GM12878 (cell line): ENCODE measurements around the gene SLC22A31. TPM values are rescaled to one million over a fixed set of nuclear protein-coding genes. Genes with fewer than 3 reads are reported as not detected.
"Not testable (repeated sequence)": the region's sequence is repeated elsewhere in the genome, so short reads cannot be mapped to it uniquely, and the experiment has no call there.

ENCODE experiments used
- ATAC-seq: fragments of 200-7000 bp; cut with Tn5 transposase; 3 replicates; pipeline ENCODE4 v1.9.1; 2020; ENCODE audit warnings: mild to moderate bottlenecking, moderate library complexity
- BruUV-seq: library from RNA; stranded (reverse); fragments of 400-500 nt; replicated peaks from 2 replicates; lab custom pipeline; 2021; lab: Mats Ljungman, UMichigan
- CTCF ChIA-PET: fragments of 300-600 bp; sonication (Branson Sonifier 250); formaldehyde crosslinking; extraction: SDS; loops from one replicate; lab custom pipeline; 2021; ENCODE audit warnings: inconsistent platforms; lab: Yijun Ruan, JAX
- POLR2A ChIA-PET: fragments of 350-600 bp; formaldehyde crosslinking; extraction: SDS; loops from one replicate; lab custom pipeline; 2021; ENCODE audit warnings: inconsistent platforms; lab: Charles Lee
- RAD21 ChIA-PET: fragments of 300-600 bp; sonication (Branson Sonifier 250); formaldehyde crosslinking; loops from one replicate; lab custom pipeline; 2023; ENCODE audit warnings: antibody characterized with exemption; ENCODE audit not compliant: unreplicated experiment; lab: Charles Lee
- SMC1A ChIA-PET: fragments of 300-600 bp; sonication (Branson Sonifier 250); formaldehyde crosslinking; loops from one replicate; lab custom pipeline; 2023; ENCODE audit not compliant: unreplicated experiment, uncharacterized antibody; lab: Charles Lee
- DNase-seq: peaks from one replicate; pipeline ENCODE4 v3.0.0-alpha.2; 2011; ENCODE audit warnings: low read depth, low spot score
- FAIRE-seq: peaks from 3 replicates; lab custom pipeline; 2011; peaks lifted over from hg19 to GRCh38; lab: Jason Lieb, UNC
- H2AFZ ChIP-seq: 2 replicates; pipeline ENCODE4 v1.6.0; 2011; ENCODE audit warnings: low read depth, low read length, control low read depth; ENCODE audit not compliant: control insufficient read depth
- H3K27ac ChIP-seq: 2 replicates; pipeline ENCODE4 v1.5.1; 2011; ENCODE audit warnings: control low read depth; ENCODE audit not compliant: control insufficient read depth, insufficient read depth
- H3K27me3 ChIP-seq, 2 experiments: replicated peaks in 1 of 2; 2 replicates each; pipeline versions ENCODE4 v1.6.0 to v1.6.1; 2011; ENCODE audit warnings: low read length in 1 of 2; ENCODE audit not compliant: control insufficient read depth in 2 of 2, insufficient read depth in 2 of 2
- H3K36me3 ChIP-seq, 2 experiments: 2 replicates each; pipeline ENCODE4 v1.5.1; 2011; ENCODE audit warnings: low read length in 1 of 2; ENCODE audit not compliant: control insufficient read depth in 2 of 2, insufficient read depth in 2 of 2
- H3K4me1 ChIP-seq: 2 replicates; pipeline ENCODE4 v1.6.1; 2011; ENCODE audit warnings: mild to moderate bottlenecking, low read length, moderate library complexity, mixed read lengths; ENCODE audit not compliant: control insufficient read depth, insufficient read depth
- H3K4me2 ChIP-seq: 2 replicates; pipeline ENCODE4 v1.6.0; 2011; ENCODE audit warnings: control low read depth; ENCODE audit not compliant: control insufficient read depth, insufficient read depth
- H3K4me3 ChIP-seq: fragments of 200-600 bp; sonication (generic); 2 replicates; pipeline ENCODE4 v1.5.1; 2016
- H3K79me2 ChIP-seq: 2 replicates; pipeline ENCODE4 v1.6.0; 2011; ENCODE audit warnings: low read length; ENCODE audit not compliant: control insufficient read depth, insufficient read depth
- H3K9ac ChIP-seq: 2 replicates; pipeline ENCODE4 v1.8.0; 2011; ENCODE audit warnings: low read length, control low read depth, mixed read lengths; ENCODE audit not compliant: control insufficient read depth, insufficient read depth
- H3K9me3 ChIP-seq: replicated peaks from 3 replicates; pipeline ENCODE4 v1.5.1; 2011; ENCODE audit warnings: mild to moderate bottlenecking, low read length; ENCODE audit not compliant: control insufficient read depth, insufficient read depth
- H4K20me1 ChIP-seq: 2 replicates; pipeline ENCODE4 v1.6.0; 2011; ENCODE audit not compliant: control insufficient read depth, insufficient read depth
- CHD4 ChIP-seq: fragments of 200-600 bp; sonication (generic); IDR thresholded peaks from 2 replicates; pipeline ENCODE4 v1.6.1; 2016; ENCODE audit warnings: mild to moderate bottlenecking
- CTCF ChIP-seq, 3 experiments: IDR thresholded peaks in 2 of 3; conservative IDR thresholded peaks in 1 of 3; 2 replicates each; pipeline ENCODE4 v1.5.1; 2011; ENCODE audit warnings: low read depth in 3 of 3, low read length in 3 of 3, mild to moderate bottlenecking in 3 of 3, control low read depth in 2 of 3, moderate library complexity in 2 of 3, inconsistent platforms in 1 of 3, mixed read lengths in 1 of 3; ENCODE audit not compliant: control insufficient read depth in 2 of 3, insufficient read depth in 1 of 3; ENCODE audit errors: extremely low read depth in 1 of 3
- DPF2 ChIP-seq: fragments of 450-650 bp; IDR thresholded peaks from 2 replicates; pipeline ENCODE4 v1.6.1; 2017; ENCODE audit warnings: mild to moderate bottlenecking
- HDAC2 ChIP-seq: fragments of 200-600 bp; sonication (generic); IDR thresholded peaks from 2 replicates; pipeline ENCODE4 v1.6.1; 2017
- IRF4 ChIP-seq: IDR thresholded peaks from 2 replicates; pipeline ENCODE4 v1.6.1; 2011; ENCODE audit warnings: low read depth, low read length
- KDM1A ChIP-seq: fragments of 200-600 bp; sonication (generic); IDR thresholded peaks from 2 replicates; pipeline ENCODE4 v1.6.1; 2016; ENCODE audit warnings: borderline replicate concordance
- LARP7 ChIP-seq: fragments of 450-650 bp; IDR thresholded peaks from 2 replicates; pipeline ENCODE4 v1.6.1; 2017; ENCODE audit warnings: mild to moderate bottlenecking
- ZBTB40 ChIP-seq: fragments of 450-650 bp; IDR thresholded peaks from 2 replicates; pipeline ENCODE4 v1.6.1; 2016; ENCODE audit warnings: mild to moderate bottlenecking, moderate library complexity, borderline replicate concordance
- WGBS: methylation state at CpG from one replicate; pipeline ENCODE4 v1.1.6; 2016; ENCODE audit warnings: low lambda C conversion rate; ENCODE audit not compliant: insufficient replicate concordance, insufficient coverage; ENCODE audit errors: missing lambda C conversion rate; 5-methylcytosine and 5-hydroxymethylcytosine counted together
- in situ Hi-C: fragments of 300-500 bp; cut with MboI; formaldehyde crosslinking; loops from 9 replicates; pipeline ENCODE4 v1.14.3; 2018; ENCODE audit warnings: mixed read lengths
- intact Hi-C: fragments of 100-400 bp; cut with micrococcal nuclease; formaldehyde crosslinking; loops from one replicate; pipeline ENCODE4 v1.14.2; 2022; ENCODE audit not compliant: unreplicated experiment
- polyA plus RNA-seq, 11 experiments: library from polyadenylated mRNA; depleted of rRNA in 4 of 11; unstranded in 6 of 11; stranded (reverse) in 5 of 11; fragments of >200 nt; fragmentation: Nextera tagmentation in 4 of 11; fragmentation: Illumina TruSeq in 1 of 11; extraction: Ambion mirVana in 4 of 11; extraction: Trizol in 1 of 11; gene quantifications; 1 replicate in 1 of 11; 2 replicates in 10 of 11; pipeline versions ENCODE4 v1.2.1 to v1.2.3, GENCODE V29; 2011 to 2016; ENCODE audit warnings: inconsistent platforms in 2 of 11, missing spikeins in 2 of 11, low read depth in 1 of 11
- total RNA-seq, 4 experiments: library from RNA; depleted of rRNA in 3 of 4; stranded (reverse); fragments of >200 nt in 3 of 4; fragmentation: Illumina TruSeq in 1 of 4; extraction: Trizol in 1 of 4; gene quantifications; 2 replicates each; pipeline versions ENCODE4 v1.2.1 to v1.2.3, GENCODE V29; 2013 to 2021

The SLC22A31 gene
- total and polyA plus RNA-seq, 10 of the 15 experiments (the other 5 are each of a cell fraction or from before 2014, with no cell fraction given), result 0.13 to 0.24 (median 0.23) TPM; not detected in 7

GRCh38 chr16:89185887-89186592 lies 14.3 kb downstream of the SLC22A31 start:
- in situ Hi-C loops, H3K4me3 ChIP-seq, H3K9ac ChIP-seq, ATAC-seq, H3K27me3 ChIP-seq, SMC1A ChIA-PET, RAD21 ChIA-PET, FAIRE-seq, H3K9me3 ChIP-seq, H2AFZ ChIP-seq, H3K36me3 ChIP-seq, H3K4me2 ChIP-seq, BruUV-seq, H3K79me2 ChIP-seq, intact Hi-C loops, POLR2A ChIA-PET, H4K20me1 ChIP-seq, H3K4me1 ChIP-seq, H3K27ac ChIP-seq, CTCF ChIA-PET, DNase-seq: not testable (repeated sequence)
- TF ChIP-seq CHD4 (peak; percentile 100), DPF2 (peak; percentile 95), KDM1A (0 out of 2 replicates have a peak, but pooled peaks have one; percentile 83), HDAC2 (peak; percentile 92; the same call in 1 of the 2 replicates)
- 85% methylated on average over 29 of the region's 30 CpGs for WGBS

- H3K4me3 ChIP-seq, result no peak overlapping the region
- no peaks in the 10 kb centered on the region for H3K79me2 ChIP-seq
- ChIA-PET SMC1A (interaction anchor here (0.5 kb wide), 1 partner anchor 261 kb away, joined by 3 read pairs; no protein-coding TSS in a partner anchor), POLR2A (no interaction called here), RAD21 (no interaction called here), CTCF (no interaction called here)
- H3K27ac ChIP-seq, result no peak overlapping the region
- WGBS, result 78% methylated on average over 47 of the region's 48 CpGs
- intact Hi-C loops, result no loop called here
- FAIRE-seq, result no peak
- DNase-seq, result no peak
- in situ Hi-C loops, result no loop called here
- no peak overlapping the region for H3K9ac ChIP-seq
- no peak overlapping the region for H2AFZ ChIP-seq
- H3K9me3 ChIP-seq, result no peaks in the 10 kb centered on the region
- H3K4me2 ChIP-seq, result no peak overlapping the region
- H3K36me3 ChIP-seq, result no peaks in the 10 kb centered on the region
- BruUV-seq, result no TSS peak
- ATAC-seq, result peak; percentile 56
- no peaks in the 10 kb centered on the region for H3K27me3 ChIP-seq
- H3K4me1 ChIP-seq, result no peaks in the 10 kb centered on the region
- H4K20me1 ChIP-seq, result no peaks in the 10 kb centered on the region
- TF ChIP-seq ZBTB40, result no peak
- no peak for TF ChIP-seq LARP7
- no peak for TF ChIP-seq CTCF (IDR thresholded peaks at IDR 0.05 in 2 of 3, conservative IDR thresholded peaks at IDR 0.05 in 1 of 3; ENCODE audit: control insufficient read depth in 2 of 3, extremely low read depth in 1 of 3, insufficient read depth in 1 of 3, low read depth in 3 of 3, low read length in 3 of 3)
- TF ChIP-seq IRF4, result no peak
Measured at GRCh38 chr16:89184933-89185794, 15.2 kb downstream of the SLC22A31 start.
